ENCODE measurements around the gene PLAAT2.

The PLAAT2 gene

DNA sequence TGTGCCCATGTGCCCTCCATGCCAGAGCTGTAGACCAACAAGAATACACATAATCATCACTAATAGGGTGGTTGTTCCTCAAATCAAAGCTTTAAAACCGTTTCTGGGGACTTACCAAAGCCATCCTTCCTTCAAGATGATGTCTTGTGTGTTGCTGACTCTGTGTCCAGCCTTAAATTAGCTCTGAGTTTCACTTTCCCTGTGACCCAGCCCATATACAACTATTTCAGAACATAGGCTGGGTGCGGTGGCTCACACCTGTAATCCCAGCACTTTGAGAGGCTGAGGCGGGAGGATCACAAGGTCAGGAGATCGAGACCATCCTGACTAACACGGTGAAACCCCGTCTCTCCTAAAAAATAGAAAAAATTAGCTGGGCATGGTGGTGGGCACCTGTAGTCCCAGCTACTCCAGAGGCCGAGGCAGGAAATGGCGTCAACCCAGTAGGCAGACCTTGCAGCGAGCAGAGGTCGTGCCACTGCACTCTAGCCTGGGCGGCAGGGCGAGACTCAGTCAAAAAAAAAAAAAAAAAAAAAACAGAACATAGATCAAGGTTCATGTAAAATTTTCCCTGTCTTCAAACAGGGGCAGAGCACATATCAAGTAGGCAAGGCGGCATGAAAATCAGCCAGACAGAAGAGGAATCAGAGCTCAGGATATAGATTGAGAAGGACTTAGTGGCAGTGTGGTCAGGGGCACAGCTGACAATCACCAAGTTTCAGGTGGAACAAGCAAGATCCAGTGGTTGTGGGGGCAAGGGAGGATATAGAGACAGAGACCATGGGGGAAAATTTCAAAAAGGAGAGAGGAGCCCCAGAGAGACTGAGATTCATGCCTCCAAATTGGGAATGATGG lies at the start of gene PLAAT2:
Gene PLAAT2, minus strand, starts transcription at position 179 of the 855 bp plus-strand sequence. Its CDS starts 55 bp downstream, at position 124.
- ChIA-PET CTCF (interaction anchor here (0.6 kb wide), 1 partner anchor 14 kb away, joined by 3 read pairs; no protein-coding TSS in a partner anchor), POLR2A (ENCODE audit: low non-redundant PET) (no interaction called here)

DNA sequence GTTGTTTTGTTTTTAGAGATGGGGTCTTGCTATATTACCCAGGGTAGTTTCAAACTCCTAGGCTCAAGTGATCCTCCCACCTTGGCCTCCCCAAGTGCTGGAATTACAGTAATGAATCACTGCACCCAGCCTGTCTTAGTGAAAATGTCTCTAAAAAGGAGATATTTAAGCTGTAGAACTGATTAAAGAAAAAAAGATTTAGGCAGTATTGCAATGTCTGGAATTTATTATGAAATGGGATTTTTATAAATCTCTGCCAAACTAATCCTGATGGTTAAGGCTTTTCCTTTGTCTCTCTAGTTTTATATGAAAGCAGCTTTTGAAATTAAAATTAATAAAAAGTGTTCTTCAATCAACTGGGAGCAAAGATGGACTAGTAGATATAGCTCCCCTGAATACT lies 49.0 kb upstream of the PLAAT2 start:
- TF ChIP-seq CTCF (conservative IDR thresholded peaks at IDR 0.05; ENCODE audit: low read depth) = no peak
- POLR2A ChIA-PET (ENCODE audit: low non-redundant PET) = no interaction called here
- no peak overlapping the region for H3K27ac ChIP-seq
- DNase-seq (ENCODE audit: low spot score) = no peak
- CTCF ChIA-PET = no interaction called here

More for the DNA sequence above, at the start of gene PLAAT2:
- no peak for TF ChIP-seq CTCF (conservative IDR thresholded peaks at IDR 0.05; ENCODE audit: low read depth)
- DNase-seq (ENCODE audit: low spot score) = no peak
- peak within 1 kb of the TSS; percentile 100 for H3K27ac ChIP-seq

DNA sequence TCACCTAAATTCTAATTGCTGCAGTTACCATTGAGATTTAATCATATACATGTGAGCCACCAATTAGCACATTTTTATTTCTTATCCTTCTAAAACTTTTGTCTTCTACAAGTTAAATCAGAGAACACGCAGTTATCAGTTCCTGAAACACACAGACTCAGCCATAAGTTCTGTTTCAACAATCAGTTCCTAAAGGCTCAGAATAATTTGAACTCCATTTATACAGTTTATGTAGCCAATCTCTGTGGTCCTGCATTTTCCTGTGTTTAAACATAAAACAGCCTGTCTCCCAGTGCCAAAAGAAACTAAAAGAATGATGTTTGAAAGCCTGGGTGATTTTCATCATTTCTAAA lies 48.2 kb upstream of the PLAAT2 start:
- H3K27ac ChIP-seq = no peak overlapping the region
- no peak for DNase-seq (ENCODE audit: low spot score)
- no peak for TF ChIP-seq CTCF (conservative IDR thresholded peaks at IDR 0.05; ENCODE audit: low read depth)
- POLR2A ChIA-PET (ENCODE audit: low non-redundant PET) = no interaction called here
- CTCF ChIA-PET = no interaction called here

- ChIA-PET POLR2A (ENCODE audit: low non-redundant PET) (no interaction called here), CTCF (interaction anchor here (0.6 kb wide), 1 partner anchor 233 kb away, joined by 7 read pairs; no protein-coding TSS in a partner anchor)
- no peak for TF ChIP-seq CTCF (conservative IDR thresholded peaks at IDR 0.05; ENCODE audit: low read depth)
- no peak overlapping the region for H3K27ac ChIP-seq
- DNase-seq (ENCODE audit: low spot score) = no peak
Observed at GRCh38 chr11:63610604-63611394, 47.6 kb upstream of the PLAAT2 start.

DNA sequence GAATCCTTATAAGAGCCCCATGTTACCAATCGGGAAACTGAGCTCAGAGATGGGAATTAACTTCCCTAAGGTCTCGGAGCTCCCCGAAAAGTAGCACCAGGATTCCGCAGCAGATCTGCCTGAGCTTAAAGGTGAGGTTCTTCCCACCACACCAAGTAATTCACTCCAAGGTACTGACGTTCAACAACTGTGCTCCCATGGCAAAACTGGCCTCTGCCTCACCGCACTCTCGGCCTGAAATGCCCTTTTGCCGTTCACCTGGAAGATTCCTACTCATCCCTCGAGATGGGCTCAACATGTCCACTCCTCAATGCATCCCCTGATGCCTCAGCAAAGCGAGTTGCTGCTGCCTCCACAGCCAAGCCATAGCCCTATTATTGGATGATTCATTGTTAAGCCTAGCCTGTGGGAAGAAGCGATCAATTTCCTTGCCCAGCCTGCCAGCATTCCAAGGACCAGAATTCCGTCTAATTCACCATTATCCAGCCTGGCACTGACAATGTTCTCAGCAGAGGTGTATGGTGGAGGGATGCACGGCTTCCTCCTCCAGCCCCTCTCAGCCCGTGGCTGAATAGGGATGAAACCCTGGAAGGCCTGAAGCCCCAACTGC lies 46.9 kb upstream of the PLAAT2 start:
- CTCF ChIA-PET = interaction anchor here (0.6 kb wide), 1 partner anchor 85 kb away, joined by 3 read pairs; no protein-coding TSS in a partner anchor
- no peak overlapping the region for H3K27ac ChIP-seq
- no peak for TF ChIP-seq CTCF (conservative IDR thresholded peaks at IDR 0.05; ENCODE audit: low read depth)
- DNase-seq (ENCODE audit: low spot score) = no peak
- POLR2A ChIA-PET (ENCODE audit: low non-redundant PET) = no interaction called here

- ChIA-PET CTCF (interaction anchor here (0.6 kb wide), 1 partner anchor 86 kb away, joined by 3 read pairs; no protein-coding TSS in a partner anchor), POLR2A (ENCODE audit: low non-redundant PET) (no interaction called here)
- DNase-seq (ENCODE audit: low spot score) = no peak
- no peak overlapping the region for H3K27ac ChIP-seq
- no peak for TF ChIP-seq CTCF (conservative IDR thresholded peaks at IDR 0.05; ENCODE audit: low read depth)
Observed at GRCh38 chr11:63609536-63609935, 46.4 kb upstream of the PLAAT2 start.

Data from RWPE1 (cell line).